ENCODE measurements around the gene OTOG. TPM values are rescaled to one million over a fixed set of nuclear protein-coding genes. Genes with fewer than 3 reads are reported as not detected.

The OTOG gene, protein sequence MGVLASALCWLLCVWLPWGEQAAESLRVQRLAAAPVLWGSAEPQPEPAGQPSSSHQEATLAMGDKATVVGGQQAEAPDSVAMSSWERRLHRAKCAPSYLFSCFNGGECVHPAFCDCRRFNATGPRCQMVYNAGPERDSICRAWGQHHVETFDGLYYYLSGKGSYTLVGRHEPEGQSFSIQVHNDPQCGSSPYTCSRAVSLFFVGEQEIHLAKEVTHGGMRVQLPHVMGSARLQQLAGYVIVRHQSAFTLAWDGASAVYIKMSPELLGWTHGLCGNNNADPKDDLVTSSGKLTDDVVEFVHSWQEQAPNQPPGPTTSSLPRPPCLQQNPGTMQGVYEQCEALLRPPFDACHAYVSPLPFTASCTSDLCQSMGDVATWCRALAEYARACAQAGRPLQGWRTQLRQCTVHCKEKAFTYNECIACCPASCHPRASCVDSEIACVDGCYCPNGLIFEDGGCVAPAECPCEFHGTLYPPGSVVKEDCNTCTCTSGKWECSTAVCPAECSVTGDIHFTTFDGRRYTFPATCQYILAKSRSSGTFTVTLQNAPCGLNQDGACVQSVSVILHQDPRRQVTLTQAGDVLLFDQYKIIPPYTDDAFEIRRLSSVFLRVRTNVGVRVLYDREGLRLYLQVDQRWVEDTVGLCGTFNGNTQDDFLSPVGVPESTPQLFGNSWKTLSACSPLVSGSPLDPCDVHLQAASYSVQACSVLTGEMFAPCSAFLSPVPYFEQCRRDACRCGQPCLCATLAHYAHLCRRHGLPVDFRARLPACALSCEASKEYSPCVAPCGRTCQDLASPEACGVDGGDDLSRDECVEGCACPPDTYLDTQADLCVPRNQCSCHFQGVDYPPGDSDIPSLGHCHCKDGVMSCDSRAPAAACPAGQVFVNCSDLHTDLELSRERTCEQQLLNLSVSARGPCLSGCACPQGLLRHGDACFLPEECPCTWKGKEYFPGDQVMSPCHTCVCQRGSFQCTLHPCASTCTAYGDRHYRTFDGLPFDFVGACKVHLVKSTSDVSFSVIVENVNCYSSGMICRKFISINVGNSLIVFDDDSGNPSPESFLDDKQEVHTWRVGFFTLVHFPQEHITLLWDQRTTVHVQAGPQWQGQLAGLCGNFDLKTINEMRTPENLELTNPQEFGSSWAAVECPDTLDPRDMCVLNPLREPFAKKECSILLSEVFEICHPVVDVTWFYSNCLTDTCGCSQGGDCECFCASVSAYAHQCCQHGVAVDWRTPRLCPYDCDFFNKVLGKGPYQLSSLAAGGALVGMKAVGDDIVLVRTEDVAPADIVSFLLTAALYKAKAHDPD (N-terminal part only)
- total RNA-seq (2021; fragmentation: NEBNext Ultra II Directional; extraction: Animal tissue kit (Norgen Biotek cat#: 25700)), result 1.5 and 2.4 TPM in 2 replicates
- 0.41 and 0.88 TPM in 2 replicates for polyA plus RNA-seq (2011; rRNA removed)
- 0.49 TPM for polyA plus RNA-seq (2011; cell fraction: cytosol; rRNA removed)
- polyA plus RNA-seq (2011; cell fraction: nucleus; rRNA removed), result 5.5 TPM
- 0.26 to 1.3 TPM (median 0.73 TPM) in 4 replicates for polyA plus RNA-seq (2012, experiment 1 of 2)
- 0.08 TPM for polyA plus RNA-seq (2012, experiment 2 of 2)
- 0.83 TPM for polyA plus RNA-seq (2013, experiment 1 of 2)
- polyA plus RNA-seq (2013, experiment 2 of 2), result 1.4 TPM
- 4.6 and 4.9 TPM in 2 replicates for polyA minus RNA-seq (2011; rRNA and poly(A)+ RNA removed)
- 1.3 TPM for polyA minus RNA-seq (2011; cell fraction: cytosol; rRNA and poly(A)+ RNA removed)
- 11.7 TPM for polyA minus RNA-seq (2011; cell fraction: nucleus; rRNA and poly(A)+ RNA removed)
- long read RNA-seq, experiment 1, partial matches to known transcripts, result 0 of 4 reads
- long read RNA-seq, experiment 1, other reads (novel, unspliced or antisense), result 4 of 4 reads
- long read RNA-seq, experiment 2, partial matches to known transcripts, result 0 of 2 reads
- long read RNA-seq, experiment 2, other reads (novel, unspliced or antisense), result 2 of 2 reads

DNA sequence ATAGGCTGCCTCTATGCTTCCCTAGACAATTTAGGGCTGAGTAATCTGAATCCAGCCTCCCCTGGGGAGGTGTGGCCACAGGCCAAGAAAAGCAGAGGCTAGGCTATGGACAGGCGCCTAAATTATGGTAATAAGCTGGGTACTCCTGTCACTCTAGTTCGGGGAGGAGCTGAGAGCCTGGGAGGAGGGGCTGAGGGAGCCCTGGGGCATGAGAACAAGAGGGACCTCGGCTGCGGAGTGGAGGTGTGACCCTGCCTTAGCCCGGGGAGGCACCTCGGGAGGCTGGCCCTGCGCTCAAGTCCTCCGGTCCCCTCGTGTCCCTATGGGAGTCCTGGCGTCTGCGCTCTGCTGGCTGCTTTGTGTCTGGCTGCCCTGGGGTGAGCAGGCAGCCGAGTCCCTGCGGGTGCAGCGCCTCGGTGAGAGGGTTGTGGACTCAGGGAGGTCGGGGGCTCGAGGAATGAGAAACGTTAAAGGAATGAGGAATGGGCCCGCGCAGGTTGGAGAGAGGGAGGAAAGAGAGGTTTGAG lies at the start of gene OTOG:
Gene OTOG (plus strand): TSS at position 209 of the 527 bp plus-strand sequence. CDS start 114 bp downstream, at position 323.
- no peaks in the 10 kb centered on the region for H3K36me3 ChIP-seq (ENCODE audit: control insufficient read depth in 2 of 4, insufficient read depth in 4 of 4, low read length in 3 of 4)
- no peak within 1 kb of the TSS for H3K14ac ChIP-seq (ENCODE audit: insufficient read length)
- H3K18ac ChIP-seq (ENCODE audit: extremely low read depth, low read length), result peak within 1 kb of the TSS; percentile 32
- H2BK12ac ChIP-seq (ENCODE audit: low read depth, low read length), result peak within 1 kb of the TSS; percentile 2; the same call in 1 of the 2 replicates
- no peaks in the 10 kb centered on the region for H3K79me1 ChIP-seq (ENCODE audit: low read depth, low read length)
- H3K27ac ChIP-seq (ENCODE audit: low read depth, low read length), result no peak within 1 kb of the TSS
- no peak within 1 kb of the TSS for H3K4ac ChIP-seq (replicated peaks; ENCODE audit: insufficient read length, low read depth, low read length)
- no peak within 1 kb of the TSS for H2AK5ac ChIP-seq (ENCODE audit: low read depth, low read length)
- peak; percentile 39 for FAIRE-seq
- H3K9me3 ChIP-seq (ENCODE audit: insufficient read depth in 2 of 2, low read depth in 1 of 2, low read length in 1 of 2), result no peaks in the 10 kb centered on the region
- H4K20me1 ChIP-seq (replicated peaks in 1 of 2; ENCODE audit: control insufficient read depth in 1 of 2, insufficient read depth in 2 of 2, low read length in 2 of 2), result no peaks in the 10 kb centered on the region
- H4K5ac ChIP-seq (ENCODE audit: insufficient read length, low read depth, low read length), result peak within 1 kb of the TSS; percentile 4
- H3K23ac ChIP-seq (ENCODE audit: insufficient read length), result no peak within 1 kb of the TSS
- peak within 1 kb of the TSS; percentile 37; the same call in 1 of the 2 replicates for H2BK20ac ChIP-seq (ENCODE audit: low read length)
- H3K4me2 ChIP-seq (ENCODE audit: insufficient read depth in 1 of 2, low read depth in 2 of 2, low read length in 2 of 2), result peak within 1 kb of the TSS; percentile 48 to 78
- no peak within 1 kb of the TSS; the same call in 1 of the 2 replicates for H2BK5ac ChIP-seq (ENCODE audit: low read depth, low read length)
- ChIA-PET CTCF (ENCODE audit: partially characterized antibody) (interaction anchor here (0.7 to 9.4 kb wide), 26 partner anchors 12 to 327 kb away, joined by 3 to 98 read pairs (median 4); partner anchors contain the start of gene KCNJ11), POLR2A (ENCODE audit: partially characterized antibody) (interaction anchor here (0.8 to 1.4 kb wide), 5 partner anchors 9 to 194 kb away, joined by 3 to 6 read pairs (median 3); no protein-coding TSS in a partner anchor)
- H4K91ac ChIP-seq (replicated peaks; ENCODE audit: insufficient read length, low read length), result peak within 1 kb of the TSS; percentile 68
- H3K79me2 ChIP-seq (ENCODE audit: control insufficient read depth in 1 of 2, insufficient read depth in 2 of 2, low read length in 2 of 2), result no peaks in the 10 kb centered on the region
- 18% methylated on average over 20 of the region's 20 CpGs; no CpG with 5 or more reads in 1 of the 2 experiments for WGBS, 2 experiments (ENCODE audit: extremely low coverage in 1 of 2, insufficient coverage in 1 of 2, insufficient read length in 1 of 2, insufficient replicate concordance in 2 of 2, low coverage in 1 of 2, low lambda C conversion rate in 2 of 2, missing lambda C conversion rate in 1 of 2)
- H3K23me2 ChIP-seq (ENCODE audit: low read depth, low read length), result peaks cover 10% of the 10 kb centered on the region
- H4K8ac ChIP-seq (ENCODE audit: extremely low read depth, insufficient read depth, low read length), result no peak within 1 kb of the TSS; the same call in 1 of the 2 replicates
- H3K56ac ChIP-seq (replicated peaks; ENCODE audit: insufficient read length, low read depth, low read length), result no peak within 1 kb of the TSS
- H3K9ac ChIP-seq (replicated peaks in 1 of 4; ENCODE audit: extremely low read depth in 1 of 4, low read depth in 3 of 4, low read length in 3 of 4), result no peak within 1 kb of the TSS
- H3K4me3 ChIP-seq (ENCODE audit: extremely low read depth in 1 of 4, insufficient read depth in 2 of 4, low read depth in 3 of 4, low read length in 4 of 4), result peak within 1 kb of the TSS; percentile 29 to 59 (median 34)
- peaks cover 6 to 20% (median 9%) of the 10 kb centered on the region in 4 experiments for H3K4me1 ChIP-seq (replicated peaks in 1 of 4; ENCODE audit: control insufficient read depth in 3 of 4, insufficient read depth in 4 of 4, low read length in 3 of 4)
- H2BK15ac ChIP-seq (ENCODE audit: low read length), result peak within 1 kb of the TSS; percentile 9; the same call in 1 of the 2 replicates
- peak; percentile 69 to 84 for DNase-seq (ENCODE audit: low read depth in 1 of 2, low spot score in 2 of 2)
- H2AFZ ChIP-seq (ENCODE audit: low read length), result peak within 1 kb of the TSS; percentile 60; the same call in 1 of the 2 replicates
- H3K27me3 ChIP-seq (replicated peaks in 1 of 4; ENCODE audit: control insufficient read depth in 3 of 4, extremely low read depth in 1 of 4, insufficient read depth in 3 of 4, low read length in 3 of 4), result peaks cover 0 to 24% (median 8%) of the 10 kb centered on the region in 4 experiments; a peak in 4 of 7 replicates
- H2BK120ac ChIP-seq (replicated peaks; ENCODE audit: low read depth, low read length), result no peak within 1 kb of the TSS
- no peak for TF ChIP-seq EZH2 (IDR thresholded peaks at IDR 0.05; ENCODE audit: low read depth, low read length, severe bottlenecking)
- no peak for TF ChIP-seq TBP (IDR thresholded peaks at IDR 0.05; ENCODE audit: low read depth, low read length)
- peak; percentile 22; the same call in 1 of the 2 replicates for TF ChIP-seq TAF1 (IDR thresholded peaks at IDR 0.05; ENCODE audit: low read depth, low read length)
